ENCODE results near the gene MRPL50.
"Not testable (repeated sequence)": the region's sequence is repeated elsewhere in the genome, so short reads cannot be mapped to it uniquely, and the experiment has no call there.

The MRPL50 gene

GRCh38 chr9:101397746-101398067, 711 bp downstream of the MRPL50 start:
- H3K27ac ChIP-seq, result peak overlapping the region; percentile 88
- H3K27me3 ChIP-seq, result no peaks in the 10 kb centered on the region
- TF ChIP-seq, protein P1, sequence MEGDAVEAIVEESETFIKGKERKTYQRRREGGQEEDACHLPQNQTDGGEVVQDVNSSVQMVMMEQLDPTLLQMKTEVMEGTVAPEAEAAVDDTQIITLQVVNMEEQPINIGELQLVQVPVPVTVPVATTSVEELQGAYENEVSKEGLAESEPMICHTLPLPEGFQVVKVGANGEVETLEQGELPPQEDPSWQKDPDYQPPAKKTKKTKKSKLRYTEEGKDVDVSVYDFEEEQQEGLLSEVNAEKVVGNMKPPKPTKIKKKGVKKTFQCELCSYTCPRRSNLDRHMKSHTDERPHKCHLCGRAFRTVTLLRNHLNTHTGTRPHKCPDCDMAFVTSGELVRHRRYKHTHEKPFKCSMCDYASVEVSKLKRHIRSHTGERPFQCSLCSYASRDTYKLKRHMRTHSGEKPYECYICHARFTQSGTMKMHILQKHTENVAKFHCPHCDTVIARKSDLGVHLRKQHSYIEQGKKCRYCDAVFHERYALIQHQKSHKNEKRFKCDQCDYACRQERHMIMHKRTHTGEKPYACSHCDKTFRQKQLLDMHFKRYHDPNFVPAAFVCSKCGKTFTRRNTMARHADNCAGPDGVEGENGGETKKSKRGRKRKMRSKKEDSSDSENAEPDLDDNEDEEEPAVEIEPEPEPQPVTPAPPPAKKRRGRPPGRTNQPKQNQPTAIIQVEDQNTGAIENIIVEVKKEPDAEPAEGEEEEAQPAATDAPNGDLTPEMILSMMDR (IDR thresholded peaks at IDR 0.05), result no peak
- peak overlapping the region; percentile 81 to 95 for H3K4me3 ChIP-seq (ENCODE audit: low read depth in 1 of 2, low read length in 1 of 2)
- peaks cover 23% of the 10 kb centered on the region for H3K36me3 ChIP-seq
- no peaks in the 10 kb centered on the region for H3K9me3 ChIP-seq
- H3K4me1 ChIP-seq (ENCODE audit: control insufficient read depth in 1 of 2, insufficient read depth in 1 of 2, low read depth in 1 of 2, low read length in 1 of 2), result peaks cover 24 to 26% of the 10 kb centered on the region in 2 experiments

GRCh38 chr9:101394687-101395086, 3.7 kb downstream of the MRPL50 start:
- Histone ChIP-seq H3K4me3 (ENCODE audit: low read depth in 1 of 2, low read length in 1 of 2) (no peak overlapping the region), H3K27ac (no peak overlapping the region), H3K4me1 (ENCODE audit: control insufficient read depth in 1 of 2, insufficient read depth in 1 of 2, low read depth in 1 of 2, low read length in 1 of 2) (peaks cover 15 to 26% of the 10 kb centered on the region in 2 experiments), H3K36me3 (peaks cover 8% of the 10 kb centered on the region), H3K27me3 (no peaks in the 10 kb centered on the region), H3K9me3 (no peaks in the 10 kb centered on the region)
- TF ChIP-seq, protein P1 (IDR thresholded peaks at IDR 0.05), result no peak

DNA sequence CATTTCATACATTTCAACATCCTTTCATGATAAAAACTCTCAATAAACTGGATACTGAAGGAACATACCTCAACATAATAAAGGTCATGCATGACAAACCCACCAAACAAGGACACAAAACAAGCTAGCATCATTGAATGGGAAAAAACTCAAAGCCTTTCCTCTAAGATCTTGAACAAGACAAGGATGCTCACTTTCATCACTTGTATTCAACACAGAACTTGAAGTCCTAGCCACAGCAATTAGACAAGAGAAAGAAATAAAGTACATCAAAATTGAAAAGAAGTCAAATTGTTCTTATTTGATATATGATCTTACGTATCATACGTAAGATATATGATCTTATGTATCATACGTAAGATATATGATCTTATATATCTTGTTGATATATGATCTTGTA, 5.3 kb downstream of the MRPL50 start:
- H3K36me3 ChIP-seq, result peaks cover 15% of the 10 kb centered on the region

DNA sequence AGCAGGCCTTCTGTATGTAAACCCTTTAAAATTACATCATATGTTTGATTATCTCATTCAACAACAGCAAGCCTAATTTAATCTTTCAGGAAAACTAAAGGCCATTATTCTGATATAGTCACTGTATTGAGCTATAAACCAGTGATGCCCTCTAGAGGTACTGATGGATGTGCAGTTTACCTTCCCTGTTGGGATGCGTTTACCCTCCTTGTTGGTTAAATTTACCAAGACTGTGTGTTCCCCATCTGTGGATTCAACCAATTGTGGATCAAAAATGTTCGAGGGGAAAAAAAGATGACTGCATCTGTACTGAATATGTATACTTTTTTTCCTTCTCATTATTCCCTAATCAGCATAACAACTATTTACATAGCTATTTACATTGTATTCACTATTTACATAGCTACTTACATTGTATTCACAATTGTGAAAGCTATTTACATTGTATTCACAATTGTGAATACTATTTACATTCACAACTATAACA, 9.9 kb downstream of the MRPL50 start:
- TF ChIP-seq, protein P1 (IDR thresholded peaks at IDR 0.05), result no peak
- Histone ChIP-seq H3K27ac (no peak overlapping the region), H3K9me3 (no peaks in the 10 kb centered on the region), H3K27me3 (no peaks in the 10 kb centered on the region), H3K4me1 (ENCODE audit: control insufficient read depth in 1 of 2, insufficient read depth in 1 of 2, low read depth in 1 of 2, low read length in 1 of 2) (peaks cover 0 to 11% of the 10 kb centered on the region in 2 experiments), H3K36me3 (peaks cover 15% of the 10 kb centered on the region), H3K4me3 (ENCODE audit: low read depth in 1 of 2, low read length in 1 of 2) (no peak overlapping the region)

More for the DNA sequence above, 5.3 kb downstream of the MRPL50 start:
- H3K4me3 ChIP-seq (ENCODE audit: low read depth in 1 of 2, low read length in 1 of 2), result no peak overlapping the region
- peaks cover 7 to 17% of the 10 kb centered on the region in 2 experiments for H3K4me1 ChIP-seq (ENCODE audit: control insufficient read depth in 1 of 2, insufficient read depth in 1 of 2, low read depth in 1 of 2, low read length in 1 of 2)
- TF ChIP-seq, protein P1 (IDR thresholded peaks at IDR 0.05), result no peak
- H3K27ac ChIP-seq, result no peak overlapping the region
- no peaks in the 10 kb centered on the region for H3K9me3 ChIP-seq
- H3K27me3 ChIP-seq, result no peaks in the 10 kb centered on the region

GRCh38 chr9:101387871-101388506, 10.4 kb downstream of the MRPL50 start:
- no peaks in the 10 kb centered on the region for H3K9me3 ChIP-seq
- TF ChIP-seq, protein P1 (IDR thresholded peaks at IDR 0.05), result no peak
- H3K4me1 ChIP-seq (ENCODE audit: control insufficient read depth in 1 of 2, insufficient read depth in 1 of 2, low read depth in 1 of 2, low read length in 1 of 2), result peaks cover 0 to 11% of the 10 kb centered on the region in 2 experiments
- peaks cover 15% of the 10 kb centered on the region for H3K36me3 ChIP-seq
- H3K27ac ChIP-seq, result no peak overlapping the region
- H3K27me3 ChIP-seq, result peaks cover under 1% of the 10 kb centered on the region
- no peak overlapping the region for H3K4me3 ChIP-seq (ENCODE audit: low read depth in 1 of 2, low read length in 1 of 2)

DNA sequence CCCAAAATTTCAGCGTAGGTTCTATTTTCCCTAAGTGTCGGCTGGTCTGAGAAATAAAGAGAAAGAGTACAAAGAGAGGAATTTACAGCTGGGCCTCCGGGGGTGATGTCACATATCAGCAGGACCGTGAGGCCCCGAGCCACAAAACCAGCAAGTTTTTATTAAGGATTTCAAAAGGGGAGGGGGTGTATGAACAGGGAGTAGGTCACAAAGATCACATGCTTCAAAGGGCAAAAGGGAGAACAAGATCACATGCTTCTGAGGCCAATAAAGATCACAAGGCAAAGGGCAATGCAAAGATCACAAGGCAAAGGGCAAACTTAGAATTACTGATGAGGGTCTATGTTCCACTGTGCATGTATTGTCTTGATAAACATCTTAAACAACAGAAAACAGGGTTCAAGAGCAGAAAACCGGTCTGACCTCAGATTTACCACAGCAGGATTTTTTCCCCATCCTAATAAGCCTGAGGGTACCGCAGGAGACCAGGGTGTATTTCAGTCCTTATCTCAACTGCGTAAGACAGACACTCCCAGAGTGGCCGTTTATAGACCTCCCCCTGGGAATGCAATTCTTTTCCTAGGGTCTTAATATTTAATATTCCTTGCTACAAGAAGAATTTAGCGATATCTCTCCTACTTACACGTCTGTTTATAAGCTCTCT, 13.4 kb downstream of the MRPL50 start, which contains the start of gene BAAT:
BAAT (minus strand) TSS at position 134 of the 664 bp plus-strand sequence. CDS start 13,602 bp downstream, outside the sequence.
- H3K27ac ChIP-seq; H3K9me3 ChIP-seq; H3K4me1 ChIP-seq (ENCODE audit: control insufficient read depth in 1 of 2, insufficient read depth in 1 of 2, low read depth in 1 of 2, low read length in 1 of 2); H3K4me3 ChIP-seq (ENCODE audit: low read depth in 1 of 2, low read length in 1 of 2): not testable (repeated sequence)
- Histone ChIP-seq H3K27me3 (peaks cover 12% of the 10 kb centered on the region), H3K36me3 (peaks cover 10% of the 10 kb centered on the region)

Measured in neutrophil (primary cell).